GM12873 (cell line): ENCODE data around the gene SLC18B1.

ENCODE experiments used
- TF ChIP-seq, protein P1 (sequence below): IDR thresholded peaks from 2 replicates; pipeline ENCODE4 v1.5.1; 2012; ENCODE audit warnings: low read depth, mild to moderate bottlenecking, moderate library complexity, low read length, control low read depth; ENCODE audit not compliant: insufficient read depth; ENCODE audit errors: missing control alignments

Gene SLC18B1

DNA sequence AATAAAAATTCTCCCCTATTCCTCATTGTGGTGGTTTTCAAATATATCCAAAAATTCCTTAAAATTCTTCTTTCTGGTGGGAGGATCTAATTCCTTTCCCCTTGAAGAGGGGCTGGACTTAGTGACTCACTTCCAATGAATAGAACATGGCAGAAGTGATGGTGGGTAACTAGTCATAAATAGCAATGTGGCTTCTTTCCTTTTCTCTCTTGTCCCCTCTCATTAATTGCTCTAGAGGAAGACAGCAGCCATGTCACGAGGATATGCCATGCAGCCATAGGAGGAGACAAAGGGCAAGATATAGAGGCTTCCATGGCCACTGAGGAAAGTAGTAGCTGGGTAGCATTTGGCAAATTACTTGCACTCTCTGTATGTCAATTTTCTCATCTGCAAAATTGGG, 46.6 kb downstream of the SLC18B1 start:
- TF ChIP-seq, protein P1, sequence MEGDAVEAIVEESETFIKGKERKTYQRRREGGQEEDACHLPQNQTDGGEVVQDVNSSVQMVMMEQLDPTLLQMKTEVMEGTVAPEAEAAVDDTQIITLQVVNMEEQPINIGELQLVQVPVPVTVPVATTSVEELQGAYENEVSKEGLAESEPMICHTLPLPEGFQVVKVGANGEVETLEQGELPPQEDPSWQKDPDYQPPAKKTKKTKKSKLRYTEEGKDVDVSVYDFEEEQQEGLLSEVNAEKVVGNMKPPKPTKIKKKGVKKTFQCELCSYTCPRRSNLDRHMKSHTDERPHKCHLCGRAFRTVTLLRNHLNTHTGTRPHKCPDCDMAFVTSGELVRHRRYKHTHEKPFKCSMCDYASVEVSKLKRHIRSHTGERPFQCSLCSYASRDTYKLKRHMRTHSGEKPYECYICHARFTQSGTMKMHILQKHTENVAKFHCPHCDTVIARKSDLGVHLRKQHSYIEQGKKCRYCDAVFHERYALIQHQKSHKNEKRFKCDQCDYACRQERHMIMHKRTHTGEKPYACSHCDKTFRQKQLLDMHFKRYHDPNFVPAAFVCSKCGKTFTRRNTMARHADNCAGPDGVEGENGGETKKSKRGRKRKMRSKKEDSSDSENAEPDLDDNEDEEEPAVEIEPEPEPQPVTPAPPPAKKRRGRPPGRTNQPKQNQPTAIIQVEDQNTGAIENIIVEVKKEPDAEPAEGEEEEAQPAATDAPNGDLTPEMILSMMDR = no peak

DNA sequence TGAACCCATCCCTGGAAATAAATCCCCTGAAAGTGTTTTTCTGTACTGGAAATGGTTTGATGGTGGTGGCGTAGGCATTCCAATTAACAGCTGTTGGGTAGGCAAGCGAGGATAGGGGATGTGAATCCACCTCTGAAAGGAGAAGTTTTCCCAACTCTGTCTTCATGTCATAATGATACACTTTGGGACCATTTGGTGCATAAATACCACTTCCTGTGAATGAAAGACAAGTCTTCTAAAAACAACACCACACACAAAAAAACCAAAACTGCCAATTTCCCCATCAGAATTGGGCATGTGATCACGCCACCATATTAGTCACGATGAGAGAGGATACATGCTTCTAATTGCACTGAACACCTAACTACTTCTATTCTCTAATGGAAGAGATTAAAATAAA, 47.1 kb downstream of the SLC18B1 start:
- TF ChIP-seq, protein P1 = no peak

DNA sequence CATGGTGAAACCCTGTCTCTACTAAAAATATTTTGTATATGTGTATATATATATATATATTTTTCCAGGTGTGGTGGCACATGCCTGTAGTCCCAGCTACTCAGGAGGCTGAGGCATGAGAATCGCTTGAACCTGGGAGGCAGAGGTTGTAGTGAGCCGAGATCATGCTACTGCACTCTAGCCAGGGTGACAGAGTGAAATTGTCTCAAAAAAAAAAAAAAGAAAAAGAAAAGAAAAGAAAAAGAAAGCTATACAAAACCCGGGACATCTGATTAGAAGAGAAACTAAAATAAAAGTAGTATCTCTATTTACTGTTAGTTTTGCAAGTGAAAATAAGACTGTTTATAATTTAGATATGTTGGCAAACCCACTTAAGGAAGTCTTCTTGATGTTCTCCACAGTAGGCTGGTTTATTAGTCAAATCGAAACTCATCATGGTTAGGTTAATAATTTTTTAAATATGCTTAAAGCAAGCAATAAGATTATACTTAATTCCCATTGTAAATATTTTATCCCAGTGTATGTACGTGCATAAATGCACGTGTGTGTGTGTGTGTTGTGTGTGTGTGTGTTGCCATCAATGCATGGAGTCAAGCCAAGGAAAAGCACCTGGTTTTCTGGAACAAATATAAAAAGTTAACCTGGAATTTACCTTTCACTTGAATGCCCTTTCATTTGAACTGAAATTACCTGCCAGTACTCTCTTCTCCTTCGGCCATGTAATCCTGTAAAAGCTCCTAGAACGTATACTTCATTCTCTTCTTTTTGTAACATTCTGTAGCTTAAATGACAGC, 47.8 kb downstream of the SLC18B1 start:
- TF ChIP-seq, protein P1 = no peak

- TF ChIP-seq, protein P1 = no peak
Measured at GRCh38 chr6:132749111-132749510, 49.3 kb downstream of the SLC18B1 start.

DNA sequence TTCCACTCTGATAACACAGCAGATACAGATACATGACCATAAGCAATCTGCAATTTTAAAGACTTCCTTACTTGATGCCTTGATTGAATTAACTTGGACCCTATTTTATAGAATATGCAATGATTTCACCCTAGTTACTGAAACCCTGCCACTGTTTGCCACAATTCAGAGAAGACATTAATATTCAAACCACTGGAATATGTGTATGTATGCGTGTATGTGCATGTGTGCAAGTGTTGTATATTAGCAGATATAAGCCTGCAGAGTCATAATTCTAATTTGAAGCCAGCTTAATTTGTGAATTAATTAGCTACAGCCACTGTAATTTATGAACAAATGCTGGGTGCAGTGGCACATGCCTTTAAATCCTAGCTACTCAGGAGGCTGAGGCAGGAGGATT, 50.0 kb downstream of the SLC18B1 start:
- TF ChIP-seq, protein P1 = no peak

GRCh38 chr6:132746048-132746447, 52.4 kb downstream of the SLC18B1 start:
- TF ChIP-seq, protein P1 = no peak

DNA sequence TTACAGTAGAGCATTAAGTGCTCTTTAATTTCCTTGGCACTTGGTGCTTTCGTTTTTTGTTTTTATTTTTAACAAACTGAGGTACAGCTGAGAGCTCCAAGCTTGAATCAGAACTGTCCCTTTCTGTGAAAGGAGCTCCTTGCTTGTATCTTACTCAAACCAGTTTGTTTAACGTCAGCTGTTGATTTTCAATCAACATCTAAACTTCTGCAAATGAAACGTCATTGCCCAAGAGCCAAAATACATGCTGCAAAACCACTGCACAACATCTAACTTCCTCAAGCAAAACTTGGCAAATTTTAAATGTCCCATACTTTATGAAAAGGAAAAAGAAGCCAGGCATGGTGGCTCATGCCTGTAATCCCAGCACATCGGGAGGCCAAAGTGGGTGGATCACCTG, 55.9 kb downstream of the SLC18B1 start:
- TF ChIP-seq, protein P1 = no peak
